ENCODE results near the gene TP53BP2. TPM values are rescaled to one million over a fixed set of nuclear protein-coding genes. Genes with fewer than 3 reads are reported as not detected.

The TP53BP2 gene
- total and polyA plus RNA-seq, 10 of the 15 experiments (the other 5 are each of a cell fraction or from before 2014, with no cell fraction given) = 1.6 to 13.7 (median 5.6) TPM

- TF ChIP-seq ZBTB33 (IDR thresholded peaks at IDR 0.05) (no peak), ZNF384 (IDR thresholded peaks at IDR 0.05; ENCODE audit: borderline replicate concordance, low read depth, low read length) (no peak)
These were observed 30.5 kb downstream of the TP53BP2 start (continued) for GRCh38 chr1:223815020-223815853.

GRCh38 chr1:223813645-223814044, 32.1 kb downstream of the TP53BP2 start:
- Histone ChIP-seq H3K27ac (ENCODE audit: control insufficient read depth, insufficient read depth) (no peak overlapping the region), H3K9me3 (replicated peaks; ENCODE audit: control insufficient read depth, insufficient read depth, low read length) (no peaks in the 10 kb centered on the region), H2AFZ (ENCODE audit: control insufficient read depth, low read depth, low read length) (no peak overlapping the region), H4K20me1 (ENCODE audit: control insufficient read depth, insufficient read depth) (no peaks in the 10 kb centered on the region), H3K36me3 (ENCODE audit: control insufficient read depth in 2 of 2, insufficient read depth in 2 of 2, low read length in 1 of 2) (peaks cover 0 to 2% of the 10 kb centered on the region in 2 experiments; a peak in 1 of 4 replicates), H3K4me2 (ENCODE audit: control insufficient read depth, insufficient read depth) (no peak overlapping the region), H3K4me3 (no peak overlapping the region), H3K79me2 (ENCODE audit: control insufficient read depth, insufficient read depth, low read length) (no peaks in the 10 kb centered on the region), H3K9ac (ENCODE audit: control insufficient read depth, insufficient read depth, low read length) (no peak overlapping the region), H3K4me1 (ENCODE audit: control insufficient read depth, insufficient read depth, low read length) (no peaks in the 10 kb centered on the region), H3K27me3 (replicated peaks in 1 of 2; ENCODE audit: control insufficient read depth in 2 of 2, insufficient read depth in 2 of 2, low read length in 1 of 2) (no peaks in the 10 kb centered on the region)
- ATAC-seq (no peak), DNase-seq (ENCODE audit: low read depth, low spot score) (no peak), FAIRE-seq (no peak)
- in situ Hi-C loops (cut with MboI) = loop anchor here (25.0 kb wide), 1 partner anchor 524 kb away; the partner anchor contains the start of gene NVL
- ChIA-PET RAD21 (ENCODE audit: unreplicated experiment) (no interaction called here), POLR2A (no interaction called here), SMC1A (ENCODE audit: uncharacterized antibody, unreplicated experiment) (interaction anchor here (1.6 kb wide), 1 partner anchor 10 kb away, joined by 4 read pairs; no protein-coding TSS in a partner anchor), CTCF (no interaction called here)
- no TSS peak for BruUV-seq (replicated peaks)
- intact Hi-C loops (cut with micrococcal nuclease; ENCODE audit: unreplicated experiment) = no loop called here
- TF ChIP-seq SMAD5 (IDR thresholded peaks at IDR 0.05; ENCODE audit: low read depth) (no peak), LARP7 (IDR thresholded peaks at IDR 0.05) (no peak), TAF1 (IDR thresholded peaks at IDR 0.05; ENCODE audit: borderline replicate concordance, low read depth, low read length) (no peak), EP300 (IDR thresholded peaks at IDR 0.05; ENCODE audit: borderline replicate concordance in 1 of 2, control insufficient read depth in 1 of 2, low read depth in 2 of 2, low read length in 2 of 2) (no peak), RAD51 (IDR thresholded peaks at IDR 0.05) (no peak), PBX3 (IDR thresholded peaks at IDR 0.05; ENCODE audit: insufficient replicate concordance, low read depth, low read length) (no peak), CHD2 (IDR thresholded peaks at IDR 0.05; ENCODE audit: borderline replicate concordance, low read depth, low read length) (no peak), RELA (IDR thresholded peaks at IDR 0.05; ENCODE audit: borderline replicate concordance, partially characterized antibody) (no peak), TCF12 (IDR thresholded peaks at IDR 0.05; ENCODE audit: low read depth, low read length) (no peak), ZNF274 (IDR thresholded peaks at IDR 0.05; ENCODE audit: insufficient read depth, insufficient read length) (no peak), BCLAF1 (IDR thresholded peaks at IDR 0.05) (no peak), ZZZ3 (IDR thresholded peaks at IDR 0.05; ENCODE audit: control insufficient read depth, insufficient read length, low read depth) (no peak), ZNF622 (IDR thresholded peaks at IDR 0.05) (no peak), MTA2 (IDR thresholded peaks at IDR 0.05; ENCODE audit: low read depth) (no peak), BCL11A (IDR thresholded peaks at IDR 0.05; ENCODE audit: low read depth, low read length) (no peak), IRF4 (IDR thresholded peaks at IDR 0.05; ENCODE audit: low read depth, low read length) (no peak)

All from GM12878 (cell line).